Neutrophil (primary cell): ENCODE results near the gene HRH2.

ENCODE experiments used
- H3K27ac ChIP-seq: fragments of 200-600 bp; sonication (generic); 2 replicates; pipeline ENCODE4 v1.5.1; 2016; ENCODE audit warnings: mild to moderate bottlenecking, moderate library complexity
- H3K27me3 ChIP-seq: fragments of 200-600 bp; sonication (generic); 2 replicates; pipeline ENCODE4 v1.6.0; 2016; ENCODE audit warnings: mild to moderate bottlenecking
- H3K36me3 ChIP-seq: fragments of 200-600 bp; sonication (generic); 2 replicates; pipeline ENCODE4 v1.5.1; 2017
- H3K4me1 ChIP-seq, 2 experiments: fragments of 200-600 bp in 1 of 2; sonication (generic) in 1 of 2; 1 replicate in 1 of 2; 2 replicates in 1 of 2; pipeline versions ENCODE4 v1.5.1 to v1.6.1; 2013 to 2016; ENCODE audit warnings: low read depth in 1 of 2, low read length in 1 of 2, mild to moderate bottlenecking in 1 of 2, moderate library complexity in 1 of 2; ENCODE audit not compliant: control insufficient read depth in 1 of 2, insufficient read depth in 1 of 2
- H3K4me3 ChIP-seq, 2 experiments: fragments of 200-600 bp in 1 of 2; sonication (generic) in 1 of 2; 1 replicate in 1 of 2; 2 replicates in 1 of 2; pipeline ENCODE4 v1.5.1; 2013 to 2016; ENCODE audit warnings: low read depth in 1 of 2, low read length in 1 of 2, mild to moderate bottlenecking in 1 of 2, moderate library complexity in 1 of 2
- H3K9me3 ChIP-seq: fragments of 200-600 bp; sonication (generic); 2 replicates; pipeline ENCODE4 v1.5.1; 2016
- CTCF ChIP-seq: fragments of 200-600 bp; sonication (generic); IDR thresholded peaks from 2 replicates; pipeline ENCODE4 v1.5.1; 2016; ENCODE audit warnings: antibody characterized with exemption

The HRH2 gene

GRCh38 chr5:175678074-175678473 is 20.2 kb downstream of the HRH2 start:
- Histone ChIP-seq H3K36me3 (peaks cover 8% of the 10 kb centered on the region), H3K27me3 (no peaks in the 10 kb centered on the region), H3K4me3 (peak overlapping the region in 1 of 2 experiments; percentile 41), H3K9me3 (no peaks in the 10 kb centered on the region), H3K4me1 (peaks cover 86 to 90% of the 10 kb centered on the region in 2 experiments), H3K27ac (peak overlapping the region; percentile 82)
- TF ChIP-seq CTCF, result no peak

GRCh38 chr5:175679411-175679810 is 21.5 kb downstream of the HRH2 start:
- H3K4me1 ChIP-seq, result peaks cover 72 to 77% of the 10 kb centered on the region in 2 experiments
- no peaks in the 10 kb centered on the region for H3K9me3 ChIP-seq
- peak overlapping the region; percentile 82 for H3K27ac ChIP-seq
- H3K36me3 ChIP-seq, result peaks cover 21% of the 10 kb centered on the region
- no peak overlapping the region for H3K4me3 ChIP-seq
- no peaks in the 10 kb centered on the region for H3K27me3 ChIP-seq
- no peak for TF ChIP-seq CTCF

GRCh38 chr5:175680020-175680419 is 22.1 kb downstream of the HRH2 start:
- peak overlapping the region; percentile 82 for H3K27ac ChIP-seq

GRCh38 chr5:175680463-175680862 is 22.6 kb downstream of the HRH2 start:
- TF ChIP-seq CTCF, result no peak
- Histone ChIP-seq H3K4me3 (no peak overlapping the region), H3K27ac (peak overlapping the region; percentile 82), H3K9me3 (no peaks in the 10 kb centered on the region), H3K36me3 (peaks cover 31% of the 10 kb centered on the region), H3K27me3 (no peaks in the 10 kb centered on the region), H3K4me1 (peaks cover 70 to 77% of the 10 kb centered on the region in 2 experiments)

More at GRCh38 chr5:175680020-175680419, 22.1 kb downstream of the HRH2 start:
- Histone ChIP-seq H3K4me1 (peaks cover 70 to 77% of the 10 kb centered on the region in 2 experiments), H3K4me3 (no peak overlapping the region), H3K27me3 (no peaks in the 10 kb centered on the region), H3K36me3 (peaks cover 27% of the 10 kb centered on the region), H3K9me3 (no peaks in the 10 kb centered on the region)
- TF ChIP-seq CTCF, result no peak

GRCh38 chr5:175681045-175681967 is 23.4 kb downstream of the HRH2 start:
- no peaks in the 10 kb centered on the region for H3K27me3 ChIP-seq
- no peak for TF ChIP-seq CTCF
- no peaks in the 10 kb centered on the region for H3K9me3 ChIP-seq
- H3K27ac ChIP-seq, result peak overlapping the region; percentile 82
- peaks cover 70 to 77% of the 10 kb centered on the region in 2 experiments for H3K4me1 ChIP-seq
- peaks cover 40% of the 10 kb centered on the region for H3K36me3 ChIP-seq
- no peak overlapping the region for H3K4me3 ChIP-seq
